ENCODE data around the gene NCF1. TPM values are rescaled to one million over a fixed set of nuclear protein-coding genes. Genes with fewer than 3 reads are reported as not detected.
"Not testable (repeated sequence)": the region's sequence is repeated elsewhere in the genome, so short reads cannot be mapped to it uniquely, and the experiment has no call there.

The NCF1 gene
- total RNA-seq, 4 donors from 2014 or later, result 2.0 to 4.5 (median 3.5) TPM

- not testable (repeated sequence) for H3K27me3 ChIP-seq; DNase-seq (ENCODE audit: low spot score in 2 of 2); H3K4me3 ChIP-seq; H3K4me1 ChIP-seq; H3K27ac ChIP-seq; H3K36me3 ChIP-seq; H3K9me3 ChIP-seq
- WGBS, 2 donors, result 88 to 89% methylated on average over 1 of the region's 4 CpGs
Measured at GRCh38 chr7:74798644-74799043, 24.8 kb downstream of the NCF1 start.

GRCh38 chr7:74815882-74816281, 42.1 kb downstream of the NCF1 start:
- H3K4me3 ChIP-seq; DNase-seq (ENCODE audit: low spot score in 2 of 2); H3K4me1 ChIP-seq; H3K9me3 ChIP-seq; H3K36me3 ChIP-seq; H3K27me3 ChIP-seq; H3K27ac ChIP-seq: not testable (repeated sequence)
- WGBS, 2 donors, result no CpG with 5 or more reads among the region's 3 CpGs

- H3K27ac ChIP-seq; H3K36me3 ChIP-seq; H3K27me3 ChIP-seq; DNase-seq (ENCODE audit: low spot score in 2 of 2); H3K9me3 ChIP-seq; H3K4me1 ChIP-seq; H3K4me3 ChIP-seq: not testable (repeated sequence)
- WGBS, 2 donors, result no CpG with 5 or more reads among the region's 23 CpGs
Measured at GRCh38 chr7:74820146-74820805, 46.5 kb downstream of the NCF1 start.

- not testable (repeated sequence) for H3K4me1 ChIP-seq; H3K4me3 ChIP-seq; DNase-seq (ENCODE audit: low spot score in 2 of 2); H3K9me3 ChIP-seq; H3K27me3 ChIP-seq; H3K27ac ChIP-seq; H3K36me3 ChIP-seq
- WGBS, 2 donors, result no CpG with 5 or more reads among the region's 5 CpGs
Measured at GRCh38 chr7:74821259-74821658, 47.4 kb downstream of the NCF1 start.

GRCh38 chr7:74829959-74830358, 56.1 kb downstream of the NCF1 start:
- H3K27me3 ChIP-seq; DNase-seq (ENCODE audit: low spot score in 2 of 2); H3K4me3 ChIP-seq: not testable (repeated sequence)

GRCh38 chr7:74830411-74830810, 56.6 kb downstream of the NCF1 start:
- H3K4me3 ChIP-seq; H3K36me3 ChIP-seq; H3K27ac ChIP-seq; H3K27me3 ChIP-seq; H3K4me1 ChIP-seq; DNase-seq (ENCODE audit: low spot score in 2 of 2); H3K9me3 ChIP-seq: not testable (repeated sequence)
- WGBS, 2 donors, result 44 to 78% methylated on average over 2 to 3 of the region's 4 CpGs

More at GRCh38 chr7:74829959-74830358, 56.1 kb downstream of the NCF1 start:
- not testable (repeated sequence) for H3K9me3 ChIP-seq, H3K36me3 ChIP-seq, H3K4me1 ChIP-seq, H3K27ac ChIP-seq
- 56 to 73% methylated on average over 1 to 3 of the region's 4 CpGs for WGBS, 2 donors

Other genes with a start within 250 kb of the NCF1 start
- 100 to 1,000 TPM; 139 to 194 (median 168) TPM for gene GTF2I, start 116.3 kb upstream of the NCF1 start, total RNA-seq
- 10 to 100 TPM; 15.6 to 35.3 (median 31.5) TPM for gene GTF2IRD2, start 77.6 kb downstream of the NCF1 start, total RNA-seq
- gene CASTOR2, start 190.7 kb downstream of the NCF1 start, total RNA-seq, result 10 to 100 TPM in 3 of 4 donors, 1 to 10 TPM in 1; 9.6 to 17.7 (median 13.3) TPM

Data from tibial nerve (tissue), 4 donors.